Measurements from ENCODE around the gene IQCM.

The IQCM gene

DNA sequence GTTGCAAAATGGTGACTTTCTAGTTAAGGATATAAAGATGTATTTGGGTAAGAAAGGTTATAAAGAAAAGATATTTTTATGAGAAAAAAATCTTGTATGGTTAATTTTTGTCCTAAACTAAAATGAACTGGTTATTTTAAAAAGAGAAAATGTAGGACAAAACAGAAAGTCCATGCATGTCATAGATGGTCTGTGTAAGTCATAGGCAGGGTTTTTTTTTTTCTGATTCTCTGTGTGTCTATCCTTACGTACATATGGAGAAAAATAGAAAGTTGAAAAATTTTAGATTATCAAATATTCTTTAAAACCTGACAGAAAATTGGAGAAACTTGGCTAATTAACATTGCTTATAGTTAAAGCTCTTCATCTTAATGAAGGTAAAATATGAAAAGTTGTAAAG lies 493.4 kb downstream of the IQCM start:
- no peak overlapping the region for H3K4me3 ChIP-seq (ENCODE audit: extremely low read depth, insufficient read depth, low read length, poor library complexity, severe bottlenecking)
- H3K36me3 ChIP-seq (ENCODE audit: control insufficient read depth, insufficient read depth, low read length): no peaks in the 10 kb centered on the region
- no peak overlapping the region for H3K27ac ChIP-seq (ENCODE audit: low read depth, low read length, severe bottlenecking)
- H3K4me1 ChIP-seq (ENCODE audit: control insufficient read depth, insufficient read depth, low read length, poor library complexity, severe bottlenecking): no peaks in the 10 kb centered on the region
- no CpG with 5 or more reads among the region's 1 CpG for WGBS, 2 experiments (ENCODE audit: insufficient coverage in 2 of 2)
- peaks cover 8% of the 10 kb centered on the region for H3K9me3 ChIP-seq (ENCODE audit: control insufficient read depth, low read length)

GRCh38 chr4:149321438-149321837 lies 494.2 kb downstream of the IQCM start:
- no peaks in the 10 kb centered on the region for H3K36me3 ChIP-seq (ENCODE audit: control insufficient read depth, insufficient read depth, low read length)
- no peak overlapping the region for H3K4me3 ChIP-seq (ENCODE audit: extremely low read depth, insufficient read depth, low read length, poor library complexity, severe bottlenecking)
- no peak overlapping the region for H3K27ac ChIP-seq (ENCODE audit: low read depth, low read length, severe bottlenecking)
- WGBS, 2 experiments (ENCODE audit: insufficient coverage in 2 of 2): no CpG with 5 or more reads among the region's 1 CpG
- H3K9me3 ChIP-seq (ENCODE audit: control insufficient read depth, low read length): peaks cover 8% of the 10 kb centered on the region
- H3K4me1 ChIP-seq (ENCODE audit: control insufficient read depth, insufficient read depth, low read length, poor library complexity, severe bottlenecking): no peaks in the 10 kb centered on the region

DNA sequence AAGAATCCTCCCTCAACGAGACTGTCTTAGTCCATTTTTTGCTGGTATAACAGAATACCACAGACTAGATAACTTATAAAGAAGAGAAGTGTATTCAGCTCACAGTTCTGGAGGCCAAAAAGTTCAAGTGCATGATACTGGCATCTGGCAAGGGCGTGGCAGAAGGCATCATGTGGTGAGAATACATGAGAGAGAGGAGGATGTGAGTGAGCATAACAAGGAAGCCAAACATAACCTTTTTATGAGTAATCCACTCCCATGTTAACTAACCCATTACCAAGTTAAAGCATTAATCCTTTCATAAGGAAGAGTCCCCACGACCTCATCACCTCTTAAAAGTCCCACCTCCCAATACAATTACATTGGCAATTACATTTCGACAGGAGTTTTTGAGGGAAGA lies 504.6 kb downstream of the IQCM start:
- Histone ChIP-seq H3K4me3 (ENCODE audit: extremely low read depth, insufficient read depth, low read length, poor library complexity, severe bottlenecking) (no peak overlapping the region), H3K27ac (ENCODE audit: low read depth, low read length, severe bottlenecking) (no peak overlapping the region), H3K4me1 (ENCODE audit: control insufficient read depth, insufficient read depth, low read length, poor library complexity, severe bottlenecking) (no peaks in the 10 kb centered on the region), H3K9me3 (ENCODE audit: control insufficient read depth, low read length) (no peaks in the 10 kb centered on the region), H3K36me3 (ENCODE audit: control insufficient read depth, insufficient read depth, low read length) (no peaks in the 10 kb centered on the region)
- WGBS, 2 experiments (ENCODE audit: insufficient coverage in 2 of 2): 77% methylated on average over 3 of the region's 4 CpGs; no CpG with 5 or more reads in 1 of the 2 experiments

DNA sequence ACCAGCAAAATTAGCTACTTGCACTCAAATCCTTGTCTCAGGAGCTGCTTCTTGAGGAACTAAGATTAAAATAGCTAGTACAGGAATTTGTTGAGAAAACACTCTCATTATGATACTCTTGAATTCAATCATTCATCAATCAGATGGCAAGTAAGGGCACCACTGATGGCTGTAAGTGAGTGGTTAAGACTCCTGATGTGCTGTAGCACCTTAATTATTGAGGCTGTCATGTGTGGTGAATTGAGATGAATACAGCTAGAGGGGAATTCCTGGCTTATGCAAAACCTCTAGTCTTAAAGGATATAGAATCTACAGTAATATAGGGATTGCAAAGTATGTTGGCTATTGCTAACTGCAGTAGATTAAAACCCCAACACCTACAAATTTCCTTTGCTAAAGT lies 509.1 kb downstream of the IQCM start:
- H3K36me3 ChIP-seq (ENCODE audit: control insufficient read depth, insufficient read depth, low read length): no peaks in the 10 kb centered on the region
- H3K4me1 ChIP-seq (ENCODE audit: control insufficient read depth, insufficient read depth, low read length, poor library complexity, severe bottlenecking): no peaks in the 10 kb centered on the region
- no peaks in the 10 kb centered on the region for H3K9me3 ChIP-seq (ENCODE audit: control insufficient read depth, low read length)
- H3K4me3 ChIP-seq (ENCODE audit: extremely low read depth, insufficient read depth, low read length, poor library complexity, severe bottlenecking): no peak overlapping the region
- no peak overlapping the region for H3K27ac ChIP-seq (ENCODE audit: low read depth, low read length, severe bottlenecking)

Data from mesodermal cell (in vitro differentiated cells).